Cardiac muscle cell (in vitro differentiated cells and primary cell): ENCODE data around the gene TBC1D14. TPM values are rescaled to one million over a fixed set of nuclear protein-coding genes. Genes with fewer than 3 reads are reported as not detected.

Experiments
- DNase-seq, 2 donors: peaks; one replicate each; pipeline versions ENCODE4 v3.0.0 to v3.0.0-alpha.2; 2010 to 2017; ENCODE audit warnings: low read depth in 1 of 2, low spot score in 1 of 2
- H3K27ac ChIP-seq: fragments of 200-600 bp; sonication (generic); 2 replicates; pipeline ENCODE4 v1.5.1; 2016
- H3K27me3 ChIP-seq: fragments of 200-600 bp; sonication (generic); 2 replicates; pipeline ENCODE4 v1.6.0; 2016; ENCODE audit warnings: control low read depth
- H3K36me3 ChIP-seq: fragments of 200-600 bp; sonication (generic); 2 replicates; pipeline ENCODE4 v1.5.1; 2016; ENCODE audit warnings: control low read depth
- H3K4me1 ChIP-seq: fragments of 200-600 bp; sonication (generic); 2 replicates; pipeline ENCODE4 v1.8.1; 2017; ENCODE audit warnings: low read depth, mild to moderate bottlenecking, mixed run types
- H3K4me3 ChIP-seq: fragments of 200-600 bp; sonication (generic); 2 replicates; pipeline ENCODE4 v1.5.1; 2016; ENCODE audit warnings: mild to moderate bottlenecking
- H3K9me3 ChIP-seq: fragments of 200-600 bp; sonication (generic); 2 replicates; pipeline ENCODE4 v1.5.1; 2017; ENCODE audit warnings: low read depth, mild to moderate bottlenecking, control low read depth
- CTCF ChIP-seq: IDR thresholded peaks from 2 replicates; pipeline ENCODE4 v1.5.1; 2012; ENCODE audit warnings: low read depth, mild to moderate bottlenecking, low read length
- polyA plus RNA-seq: library from polyadenylated mRNA; unstranded; fragments of >200 nt; fragmentation: Nextera tagmentation; extraction: Ambion mirVana; gene quantifications from 2 replicates; pipeline ENCODE4 v1.2.1, GENCODE V29; 2016
- total RNA-seq: library from RNA; depleted of rRNA; stranded (reverse); fragments of >200 nt; gene quantifications from 2 replicates; pipeline ENCODE4 v1.2.3, GENCODE V29; 2016

The TBC1D14 gene
- total and polyA plus RNA-seq, 2 experiments from 2014 or later = 30.5 to 41.8 TPM

GRCh38 chr4:7054106-7054880 is 144.7 kb downstream of the TBC1D14 start:
- no peak overlapping the region for H3K4me3 ChIP-seq
- no peak overlapping the region for H3K27ac ChIP-seq
- H3K9me3 ChIP-seq = no peaks in the 10 kb centered on the region
- no peak for TF ChIP-seq CTCF
- peaks cover 14% of the 10 kb centered on the region for H3K36me3 ChIP-seq
- no peaks in the 10 kb centered on the region for H3K27me3 ChIP-seq
- H3K4me1 ChIP-seq = peaks cover 6% of the 10 kb centered on the region
- DNase-seq = no peak

- Histone ChIP-seq H3K9me3 (no peaks in the 10 kb centered on the region), H3K4me1 (peaks cover 4% of the 10 kb centered on the region), H3K27me3 (no peaks in the 10 kb centered on the region), H3K27ac (no peak overlapping the region), H3K36me3 (peaks cover 18% of the 10 kb centered on the region), H3K4me3 (no peak overlapping the region)
- no peak for TF ChIP-seq CTCF
- no peak for DNase-seq
These were observed 145.7 kb downstream of the TBC1D14 start for GRCh38 chr4:7055111-7055989.

- Histone ChIP-seq H3K36me3 (peaks cover 18% of the 10 kb centered on the region), H3K27me3 (no peaks in the 10 kb centered on the region), H3K4me1 (peaks cover 4% of the 10 kb centered on the region), H3K27ac (no peak overlapping the region), H3K9me3 (no peaks in the 10 kb centered on the region), H3K4me3 (no peak overlapping the region)
- no peak for TF ChIP-seq CTCF
- no peak for DNase-seq
These were observed 146.3 kb downstream of the TBC1D14 start for GRCh38 chr4:7055990-7056325.

GRCh38 chr4:7058792-7059191 is 149.2 kb downstream of the TBC1D14 start:
- Histone ChIP-seq H3K4me3 (no peak overlapping the region), H3K9me3 (no peaks in the 10 kb centered on the region), H3K27ac (no peak overlapping the region), H3K27me3 (no peaks in the 10 kb centered on the region), H3K36me3 (peaks cover 37% of the 10 kb centered on the region), H3K4me1 (no peaks in the 10 kb centered on the region)
- no peak for DNase-seq
- no peak for TF ChIP-seq CTCF

- Histone ChIP-seq H3K4me3 (no peak overlapping the region), H3K36me3 (peaks cover 38% of the 10 kb centered on the region), H3K27me3 (no peaks in the 10 kb centered on the region), H3K4me1 (no peaks in the 10 kb centered on the region), H3K27ac (no peak overlapping the region), H3K9me3 (no peaks in the 10 kb centered on the region)
- no peak for TF ChIP-seq CTCF
- no peak for DNase-seq
These were observed 150.0 kb downstream of the TBC1D14 start for GRCh38 chr4:7059662-7060061.
